ENCODE data around the gene PIWIL1. TPM values are rescaled to one million over a fixed set of nuclear protein-coding genes. Genes with fewer than 3 reads are reported as not detected.

The PIWIL1 gene
- total and polyA plus RNA-seq, 3 donors from 2014 or later = 53.0 to 203 (median 71.7) TPM

- Histone ChIP-seq H3K27me3 (no peaks in the 10 kb centered on the region), H3K36me3 (ENCODE audit: low read depth, missing control alignments) (no peaks in the 10 kb centered on the region), H3K9me3 (no peaks in the 10 kb centered on the region), H3K4me1 (no peaks in the 10 kb centered on the region), H3K4me3 (no peak overlapping the region), H3K27ac (no peak overlapping the region)
- TF ChIP-seq, protein P1, sequence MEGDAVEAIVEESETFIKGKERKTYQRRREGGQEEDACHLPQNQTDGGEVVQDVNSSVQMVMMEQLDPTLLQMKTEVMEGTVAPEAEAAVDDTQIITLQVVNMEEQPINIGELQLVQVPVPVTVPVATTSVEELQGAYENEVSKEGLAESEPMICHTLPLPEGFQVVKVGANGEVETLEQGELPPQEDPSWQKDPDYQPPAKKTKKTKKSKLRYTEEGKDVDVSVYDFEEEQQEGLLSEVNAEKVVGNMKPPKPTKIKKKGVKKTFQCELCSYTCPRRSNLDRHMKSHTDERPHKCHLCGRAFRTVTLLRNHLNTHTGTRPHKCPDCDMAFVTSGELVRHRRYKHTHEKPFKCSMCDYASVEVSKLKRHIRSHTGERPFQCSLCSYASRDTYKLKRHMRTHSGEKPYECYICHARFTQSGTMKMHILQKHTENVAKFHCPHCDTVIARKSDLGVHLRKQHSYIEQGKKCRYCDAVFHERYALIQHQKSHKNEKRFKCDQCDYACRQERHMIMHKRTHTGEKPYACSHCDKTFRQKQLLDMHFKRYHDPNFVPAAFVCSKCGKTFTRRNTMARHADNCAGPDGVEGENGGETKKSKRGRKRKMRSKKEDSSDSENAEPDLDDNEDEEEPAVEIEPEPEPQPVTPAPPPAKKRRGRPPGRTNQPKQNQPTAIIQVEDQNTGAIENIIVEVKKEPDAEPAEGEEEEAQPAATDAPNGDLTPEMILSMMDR (IDR thresholded peaks at IDR 0.05) = no peak
- intact Hi-C loops (cut with DNase I; ENCODE audit: low total_unique reads) = no loop called here
- WGBS, 2 donors = 94 to 97% methylated on average over 1 of the region's 1 CpG
- no peak for DNase-seq
Observed at GRCh38 chr12:130345292-130345691, 7.6 kb downstream of the PIWIL1 start.

GRCh38 chr12:130347588-130347987 lies 9.9 kb downstream of the PIWIL1 start:
- Histone ChIP-seq H3K9me3 (no peaks in the 10 kb centered on the region), H3K27ac (no peak overlapping the region), H3K4me1 (no peaks in the 10 kb centered on the region), H3K4me3 (no peak overlapping the region), H3K36me3 (ENCODE audit: low read depth, missing control alignments) (no peaks in the 10 kb centered on the region), H3K27me3 (no peaks in the 10 kb centered on the region)
- intact Hi-C loops (cut with DNase I; ENCODE audit: low total_unique reads) = no loop called here
- 75 to 87% methylated on average over 7 of the region's 7 CpGs for WGBS, 2 donors
- no peak for DNase-seq
- TF ChIP-seq POLR2A (IDR thresholded peaks at IDR 0.05) = no peak
- TF ChIP-seq, protein P1 (IDR thresholded peaks at IDR 0.05) = no peak

DNA sequence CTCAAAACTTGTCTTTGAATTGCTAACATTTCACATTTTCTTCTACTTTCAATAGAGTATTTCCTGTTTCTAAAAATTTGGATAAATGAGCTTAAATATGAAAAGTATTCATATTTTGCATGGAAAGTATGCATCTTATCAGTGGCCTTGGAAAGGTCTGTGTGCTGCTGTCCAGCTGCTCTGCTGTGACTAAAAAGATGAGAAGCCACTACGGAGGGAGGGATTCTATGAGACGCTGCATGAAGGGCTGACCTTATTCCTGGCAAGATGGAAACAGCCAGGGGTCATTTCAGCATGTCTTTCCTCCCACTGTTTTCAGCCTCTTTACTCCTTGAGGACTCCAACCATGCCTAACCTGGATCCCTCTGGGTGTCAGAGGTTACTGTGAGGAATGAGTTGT lies 13.0 kb downstream of the PIWIL1 start:
- peak; percentile 36 for DNase-seq
- Histone ChIP-seq H3K36me3 (ENCODE audit: low read depth, missing control alignments) (no peaks in the 10 kb centered on the region), H3K4me3 (no peak overlapping the region), H3K27me3 (no peaks in the 10 kb centered on the region), H3K4me1 (no peaks in the 10 kb centered on the region), H3K9me3 (no peaks in the 10 kb centered on the region), H3K27ac (no peak overlapping the region)
- TF ChIP-seq, protein P1 (IDR thresholded peaks at IDR 0.05) = no peak
- no peak for TF ChIP-seq POLR2A (IDR thresholded peaks at IDR 0.05)
- 39 to 58% methylated on average over 2 of the region's 2 CpGs for WGBS, 2 donors
- intact Hi-C loops (cut with DNase I; ENCODE audit: low total_unique reads) = no loop called here

DNA sequence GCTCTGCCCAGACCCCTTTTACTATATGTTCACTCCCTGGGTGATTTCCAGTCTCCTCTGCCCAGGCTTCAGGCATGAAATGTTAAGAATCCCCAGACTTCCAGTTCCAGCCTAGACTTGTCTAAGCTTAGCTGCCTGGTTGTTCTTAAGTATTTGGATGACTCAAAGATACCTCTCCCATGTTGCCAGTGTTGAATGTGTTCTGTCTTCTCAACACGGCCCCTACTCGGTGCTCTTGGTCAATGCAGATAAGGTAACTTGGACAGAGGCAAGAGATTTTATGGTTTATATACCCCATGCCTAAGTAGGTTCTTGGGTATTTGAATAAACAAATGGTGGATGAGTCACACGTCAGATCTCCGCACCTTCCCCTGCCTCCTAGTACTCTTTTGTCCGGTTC lies 13.6 kb downstream of the PIWIL1 start:
- WGBS, 2 donors = 72 to 80% methylated on average over 5 of the region's 5 CpGs
- Histone ChIP-seq H3K4me3 (no peak overlapping the region), H3K27ac (no peak overlapping the region), H3K9me3 (no peaks in the 10 kb centered on the region), H3K27me3 (no peaks in the 10 kb centered on the region), H3K36me3 (ENCODE audit: low read depth, missing control alignments) (no peaks in the 10 kb centered on the region), H3K4me1 (no peaks in the 10 kb centered on the region)
- TF ChIP-seq POLR2A (IDR thresholded peaks at IDR 0.05) = no peak
- TF ChIP-seq, protein P1 (IDR thresholded peaks at IDR 0.05) = no peak
- DNase-seq = no peak
- intact Hi-C loops (cut with DNase I; ENCODE audit: low total_unique reads) = no loop called here

DNA sequence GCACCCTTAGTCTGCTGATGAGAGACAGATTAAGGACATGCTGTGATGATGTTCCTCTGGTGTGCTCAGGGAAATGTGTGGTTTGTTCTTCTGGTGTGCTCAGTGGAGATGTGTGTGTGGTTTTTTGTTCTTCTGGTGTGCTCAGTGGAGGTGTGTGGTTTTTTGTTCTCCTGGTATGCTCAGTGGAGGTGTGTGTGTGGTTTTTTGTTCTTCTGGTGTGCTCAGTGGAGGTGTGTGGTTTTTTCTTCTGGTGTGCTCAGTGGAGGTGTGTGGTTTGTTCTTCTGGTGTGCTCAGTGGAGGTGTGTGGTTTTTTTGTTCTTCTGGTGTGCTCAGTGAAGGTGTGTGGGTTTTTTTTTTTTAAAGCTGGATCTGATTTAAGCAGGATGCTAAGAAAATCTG lies 15.4 kb downstream of the PIWIL1 start:
- H3K36me3 ChIP-seq (ENCODE audit: low read depth, missing control alignments) = no peaks in the 10 kb centered on the region
- no peak for TF ChIP-seq POLR2A (IDR thresholded peaks at IDR 0.05)
- TF ChIP-seq, protein P1 (IDR thresholded peaks at IDR 0.05) = no peak
- no peak for DNase-seq
- no peaks in the 10 kb centered on the region for H3K27me3 ChIP-seq
- H3K27ac ChIP-seq = no peak overlapping the region
- intact Hi-C loops (cut with DNase I; ENCODE audit: low total_unique reads) = no loop called here
- H3K4me1 ChIP-seq = no peaks in the 10 kb centered on the region
- H3K9me3 ChIP-seq = no peaks in the 10 kb centered on the region
- H3K4me3 ChIP-seq = no peak overlapping the region
